IMR-90 (cell line): ENCODE results near the gene NPY4R2. TPM values are rescaled to one million over a fixed set of nuclear protein-coding genes. Genes with fewer than 3 reads are reported as not detected.
"Not testable (repeated sequence)": the region's sequence is repeated elsewhere in the genome, so short reads cannot be mapped to it uniquely, and the experiment has no call there.

Source experiments
- ATAC-seq: fragments of 200-7000 bp; cut with Tn5 transposase; 2 replicates; pipeline ENCODE4 v1.9.1; 2020; ENCODE audit warnings: low read depth, mild to moderate bottlenecking, moderate library complexity
- BruUV-seq: library from RNA; stranded (reverse); fragments of 400-500 nt; replicated peaks from 2 replicates; lab custom pipeline; 2021; lab: Mats Ljungman, UMichigan
- CTCF ChIA-PET: fragments of 300-600 bp; formaldehyde crosslinking; extraction: SDS; loops from one replicate; lab custom pipeline; 2021; ENCODE audit warnings: antibody characterized with exemption; lab: Yijun Ruan, JAX
- POLR2A ChIA-PET: fragments of 300-600 bp; sonication (Branson Sonifier 250); formaldehyde crosslinking; loops from one replicate; lab custom pipeline; 2022; ENCODE audit warnings: antibody characterized with exemption; ENCODE audit not compliant: unreplicated experiment; lab: Charles Lee
- DNase-seq: peaks from one replicate; pipeline ENCODE4 v3.0.0; 2013
- H2AFZ ChIP-seq: replicated peaks from 2 replicates; pipeline ENCODE3; 2013; ENCODE audit warnings: low read length, mild to moderate bottlenecking; ENCODE audit not compliant: poor library complexity
- H2AK5ac ChIP-seq: 2 replicates; pipeline ENCODE4 v1.6.1; 2013; ENCODE audit warnings: low read depth, low read length, inconsistent platforms
- H2AK9ac ChIP-seq: replicated peaks from 2 replicates; pipeline ENCODE3; 2013; ENCODE audit warnings: mild to moderate bottlenecking, low read depth, low read length, moderate library complexity; ENCODE audit not compliant: poor library complexity
- H2BK120ac ChIP-seq: 2 replicates; pipeline ENCODE4 v1.6.1; 2013; ENCODE audit warnings: low read depth, low read length, inconsistent platforms
- H2BK15ac ChIP-seq: 3 replicates; pipeline ENCODE4 v1.6.1; 2013; ENCODE audit warnings: low read depth, low read length, inconsistent platforms
- H2BK20ac ChIP-seq: 2 replicates; pipeline ENCODE4 v1.6.1; 2013; ENCODE audit warnings: low read depth, mild to moderate bottlenecking, inconsistent platforms, low read length, moderate library complexity
- H2BK5ac ChIP-seq: 2 replicates; pipeline ENCODE4 v1.6.1; 2013; ENCODE audit warnings: mild to moderate bottlenecking, low read depth, low read length, inconsistent platforms; ENCODE audit not compliant: poor library complexity, severe bottlenecking
- H3K14ac ChIP-seq: replicated peaks from 2 replicates; pipeline ENCODE4 v1.6.1; 2013; ENCODE audit warnings: low read depth, low read length, inconsistent platforms
- H3K18ac ChIP-seq: 2 replicates; pipeline ENCODE4 v1.6.1; 2013; ENCODE audit warnings: low read depth, low read length, control low read depth
- H3K23ac ChIP-seq: 2 replicates; pipeline ENCODE4 v1.6.1; 2013; ENCODE audit warnings: low read depth, low read length, inconsistent platforms
- H3K27ac ChIP-seq: 2 replicates; pipeline ENCODE4 v1.5.1; 2013; ENCODE audit warnings: mild to moderate bottlenecking, control low read depth, low read length; ENCODE audit not compliant: insufficient read depth
- H3K27me3 ChIP-seq: 2 replicates; pipeline ENCODE4 v1.6.1; 2013; ENCODE audit warnings: low read length; ENCODE audit not compliant: control insufficient read depth, insufficient read depth
- H3K36me3 ChIP-seq: 2 replicates; pipeline ENCODE4 v1.6.1; 2013; ENCODE audit warnings: low read length, mixed read lengths; ENCODE audit not compliant: control insufficient read depth, insufficient read depth
- H3K4ac ChIP-seq: 2 replicates; pipeline ENCODE4 v1.6.1; 2013; ENCODE audit warnings: low read depth, low read length, inconsistent platforms
- H3K4me1 ChIP-seq: 2 replicates; pipeline ENCODE4 v1.6.1; 2013; ENCODE audit warnings: low read length, mixed read lengths; ENCODE audit not compliant: control insufficient read depth, insufficient read depth
- H3K4me2 ChIP-seq: 2 replicates; pipeline ENCODE4 v1.6.1; 2013; ENCODE audit warnings: low read depth, mild to moderate bottlenecking, control low read depth, low read length, moderate library complexity
- H3K4me3 ChIP-seq: 2 replicates; pipeline ENCODE4 v1.5.1; 2013; ENCODE audit warnings: low read depth, mild to moderate bottlenecking, control low read depth, low read length, moderate library complexity; ENCODE audit not compliant: insufficient read depth
- H3K56ac ChIP-seq: 2 replicates; pipeline ENCODE4 v1.6.1; 2013; ENCODE audit warnings: low read length, inconsistent platforms; ENCODE audit not compliant: insufficient read depth; ENCODE audit errors: extremely low read depth
- H3K79me1 ChIP-seq, 2 experiments: 2 replicates each; pipeline ENCODE4 v1.6.1; 2013; ENCODE audit warnings: low read length in 2 of 2, inconsistent platforms in 1 of 2, low read depth in 1 of 2
- H3K9ac ChIP-seq: 2 replicates; pipeline ENCODE4 v1.6.1; 2013; ENCODE audit warnings: low read depth, low read length, control low read depth
- H3K9me1 ChIP-seq: 2 replicates; pipeline ENCODE4 v1.6.1; 2013; ENCODE audit warnings: low read length, inconsistent platforms; ENCODE audit not compliant: insufficient read depth
- H3K9me3 ChIP-seq: 2 replicates; pipeline ENCODE4 v1.6.1; 2013; ENCODE audit warnings: low read length; ENCODE audit not compliant: control insufficient read depth, insufficient read depth
- H4K20me1 ChIP-seq: 2 replicates; pipeline ENCODE4 v1.6.1; 2013; ENCODE audit warnings: low read length, inconsistent platforms; ENCODE audit not compliant: insufficient read depth
- H4K5ac ChIP-seq: 2 replicates; pipeline ENCODE4 v1.6.1; 2013; ENCODE audit warnings: mild to moderate bottlenecking, low read depth, low read length, control low read depth
- H4K8ac ChIP-seq, 2 experiments: 2 replicates each; pipeline ENCODE4 v1.6.1; 2013; ENCODE audit warnings: low read depth in 2 of 2, low read length in 2 of 2, control low read depth in 1 of 2, inconsistent platforms in 1 of 2
- H4K91ac ChIP-seq: 2 replicates; pipeline ENCODE4 v1.6.1; 2013; ENCODE audit warnings: low read depth, low read length, inconsistent platforms; ENCODE audit not compliant: insufficient read depth
- WGBS, 2 experiments: methylation state at CpG; one replicate each; pipeline versions ENCODE4 v1.1.5 to v1.1.7; 2013; ENCODE audit warnings: missing lambda C conversion rate in 2 of 2; ENCODE audit not compliant: insufficient read length in 1 of 2; ENCODE audit errors: extremely low coverage in 2 of 2; 5-methylcytosine and 5-hydroxymethylcytosine counted together
- dilution Hi-C: fragments of 300-500 bp; cut with HindIII; formaldehyde crosslinking; loops from one replicate; pipeline ENCODE4 v1.14.3; 2018; ENCODE audit warnings: low sequenced_read_pairs; ENCODE audit not compliant: unreplicated experiment
- in situ Hi-C: fragments of 300-500 bp; cut with MboI; formaldehyde crosslinking; loops from 3 replicates; pipeline ENCODE4 v1.14.3; 2019; ENCODE audit warnings: low sequenced_read_pairs, inconsistent platforms, mixed read lengths
- intact Hi-C: fragments of 100-400 bp; cut with micrococcal nuclease; formaldehyde crosslinking; loops from 2 replicates; pipeline ENCODE4 v1.10.0; 2022
- polyA plus RNA-seq, 3 experiments: library from polyadenylated mRNA; depleted of rRNA; stranded (reverse); fragments of >200 nt; gene quantifications; 2 replicates each; pipeline ENCODE4 v1.2.3, GENCODE V29; 2012; ENCODE audit warnings: low replicate concordance in 1 of 3
- total RNA-seq: library from RNA; depleted of rRNA; stranded (reverse); fragments of >200 nt; gene quantifications from 2 replicates; pipeline ENCODE4 v1.2.3, GENCODE V29; 2012

NPY4R2 gene
- total and polyA plus RNA-seq, 2 of the 4 experiments (the other 2 are of a cell fraction), result 0.36 to 0.38 TPM

DNA sequence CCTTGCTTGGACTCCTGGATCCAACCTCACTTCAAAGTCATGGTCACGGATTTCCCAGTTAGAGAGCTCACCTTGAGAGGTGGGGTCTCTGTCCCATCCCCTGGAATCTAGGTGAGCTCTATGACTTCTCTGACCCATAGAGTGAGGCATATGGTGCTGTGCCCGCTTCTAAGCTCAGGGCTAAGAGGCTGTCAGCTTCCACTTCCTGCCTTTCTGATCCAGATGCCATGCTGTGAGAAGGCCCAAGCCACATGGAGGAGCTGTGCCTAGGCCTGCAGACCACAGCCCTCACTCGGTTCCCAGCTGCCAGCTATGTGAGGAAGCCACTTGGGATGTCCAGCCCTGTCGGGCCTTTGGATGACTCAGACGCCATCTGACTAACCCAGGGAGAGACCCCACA is 41.2 kb downstream of the NPY4R2 start:
- H3K4me3 ChIP-seq, result not testable (repeated sequence)

DNA sequence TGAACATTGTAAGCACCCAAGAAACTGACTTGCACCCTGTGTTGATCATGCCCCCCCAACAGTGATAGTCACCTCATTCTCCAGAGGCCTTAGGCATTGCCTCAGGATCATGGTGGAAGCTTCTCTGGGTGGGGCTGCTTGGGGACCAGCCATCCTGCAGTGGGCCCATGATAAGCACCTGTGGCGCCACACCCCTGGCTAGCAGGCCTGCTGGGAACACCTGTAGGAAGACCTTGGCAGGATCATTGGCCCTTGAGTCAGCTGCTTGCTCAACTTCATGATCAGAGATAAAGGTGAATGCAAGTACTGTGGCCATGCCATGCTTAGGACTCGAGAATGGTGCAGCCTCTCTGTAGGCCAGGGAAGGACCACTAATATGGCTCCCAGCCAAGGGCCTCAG is 42.2 kb downstream of the NPY4R2 start:
- H4K91ac ChIP-seq, H3K23ac ChIP-seq, H3K56ac ChIP-seq, H3K9ac ChIP-seq, H4K20me1 ChIP-seq, H4K8ac ChIP-seq, H3K27ac ChIP-seq, CTCF ChIA-PET, H3K4ac ChIP-seq, H2BK5ac ChIP-seq, H3K14ac ChIP-seq, H3K79me1 ChIP-seq, intact Hi-C loops, DNase-seq, H3K9me3 ChIP-seq, H3K4me3 ChIP-seq, H2BK20ac ChIP-seq, H2AK9ac ChIP-seq, dilution Hi-C loops, H4K5ac ChIP-seq, in situ Hi-C loops, H3K4me1 ChIP-seq, H3K27me3 ChIP-seq, H2AK5ac ChIP-seq, BruUV-seq, H2AFZ ChIP-seq, H3K18ac ChIP-seq, POLR2A ChIA-PET, H3K9me1 ChIP-seq, ATAC-seq, H2BK120ac ChIP-seq, H3K4me2 ChIP-seq, H2BK15ac ChIP-seq, H3K36me3 ChIP-seq: not testable (repeated sequence)
- WGBS, 2 experiments, result no CpG with 5 or more reads among the region's 2 CpGs

More for the DNA sequence above, 41.2 kb downstream of the NPY4R2 start:
- H2BK15ac ChIP-seq, H3K9ac ChIP-seq, H3K56ac ChIP-seq, H4K5ac ChIP-seq, H3K36me3 ChIP-seq, dilution Hi-C loops, H3K9me1 ChIP-seq, H3K18ac ChIP-seq, POLR2A ChIA-PET, H3K4me2 ChIP-seq, H3K79me1 ChIP-seq, H2AFZ ChIP-seq, H3K4me1 ChIP-seq, intact Hi-C loops, H4K8ac ChIP-seq, in situ Hi-C loops, H2BK20ac ChIP-seq, H2BK5ac ChIP-seq, H3K27me3 ChIP-seq, H2BK120ac ChIP-seq, ATAC-seq, H4K20me1 ChIP-seq, H3K14ac ChIP-seq, H2AK5ac ChIP-seq, CTCF ChIA-PET, H3K9me3 ChIP-seq, H4K91ac ChIP-seq, BruUV-seq, H3K4ac ChIP-seq, H3K23ac ChIP-seq, H3K27ac ChIP-seq, DNase-seq, H2AK9ac ChIP-seq: not testable (repeated sequence)
- 100% methylated on average over 1 of the region's 5 CpGs; no CpG with 5 or more reads in 1 of the 2 experiments for WGBS, 2 experiments
